GM23338 (cell line): ENCODE results near the gene NRG3. TPM values are rescaled to one million over a fixed set of nuclear protein-coding genes. Genes with fewer than 3 reads are reported as not detected.

Experiments
- ATAC-seq: fragments of 200-7000 bp; cut with Tn5 transposase; 3 replicates; pipeline ENCODE4 v1.9.1; 2020
- DNase-seq: peaks from one replicate; pipeline ENCODE4 v3.0.0-alpha.2; 2015; ENCODE audit warnings: low spot score
- H2AFZ ChIP-seq: fragments of 200-600 bp; sonication (generic); 2 replicates; pipeline ENCODE4 v1.8.0; 2016; ENCODE audit warnings: antibody characterized with exemption, mild to moderate bottlenecking, moderate library complexity
- H3F3A ChIP-seq: fragments of 200-600 bp; sonication (generic); replicated peaks from 2 replicates; pipeline ENCODE4 v1.8.0; 2017; ENCODE audit warnings: antibody characterized with exemption, mixed run types, low read depth
- H3K27ac ChIP-seq: fragments of 200-600 bp; sonication (generic); 2 replicates; pipeline ENCODE4 v1.6.1; 2016; ENCODE audit warnings: low read depth
- H3K27me3 ChIP-seq: fragments of 200-600 bp; sonication (generic); 2 replicates; pipeline ENCODE4 v1.8.0; 2016; ENCODE audit warnings: mild to moderate bottlenecking, mixed run types, moderate library complexity; ENCODE audit not compliant: insufficient read depth
- H3K36me3 ChIP-seq: fragments of 200-600 bp; sonication (generic); 2 replicates; pipeline ENCODE4 v1.8.0; 2016; ENCODE audit warnings: mild to moderate bottlenecking; ENCODE audit not compliant: insufficient read depth
- H3K4me1 ChIP-seq: fragments of 200-600 bp; sonication (generic); 2 replicates; pipeline ENCODE4 v1.8.0; 2016; ENCODE audit warnings: mild to moderate bottlenecking, moderate library complexity; ENCODE audit not compliant: insufficient read depth
- H3K4me2 ChIP-seq: fragments of 200-600 bp; sonication (generic); 2 replicates; pipeline ENCODE4 v1.7.1; 2017; ENCODE audit warnings: mixed run types
- H3K4me3 ChIP-seq: fragments of 200-600 bp; sonication (generic); 2 replicates; pipeline ENCODE4 v1.6.1; 2016; ENCODE audit warnings: mixed run types
- H3K79me2 ChIP-seq: fragments of 200-600 bp; sonication (generic); replicated peaks from 2 replicates; pipeline ENCODE4 v1.8.0; 2017; ENCODE audit warnings: mild to moderate bottlenecking; ENCODE audit not compliant: insufficient read depth
- H3K9me2 ChIP-seq: fragments of 200-600 bp; sonication (generic); 2 replicates; pipeline ENCODE4 v1.8.0; 2017; ENCODE audit not compliant: insufficient read depth
- H4K20me1 ChIP-seq: fragments of 200-600 bp; sonication (generic); replicated peaks from 2 replicates; pipeline ENCODE4 v1.8.0; 2017; ENCODE audit warnings: mild to moderate bottlenecking; ENCODE audit not compliant: insufficient read depth
- H3K27ac Mint-ChIP-seq: 2 replicates; pipeline ENCODE4 v1.8.0; 2020; ENCODE audit warnings: inconsistent platforms, mild to moderate bottlenecking, moderate library complexity, mixed read lengths
- H3K27me3 Mint-ChIP-seq: 3 replicates; pipeline ENCODE4 v1.8.0; 2022; ENCODE audit warnings: low read depth, mild to moderate bottlenecking, moderate library complexity, mixed read lengths, inconsistent platforms; ENCODE audit not compliant: insufficient read depth, poor library complexity
- H3K36me3 Mint-ChIP-seq: 3 replicates; pipeline ENCODE4 v1.8.0; 2021; ENCODE audit warnings: low read depth, mild to moderate bottlenecking, inconsistent platforms, moderate library complexity, mixed read lengths
- H3K4me1 Mint-ChIP-seq: 3 replicates; pipeline ENCODE4 v1.8.0; 2020; ENCODE audit warnings: mild to moderate bottlenecking, inconsistent platforms, mixed read lengths
- H3K4me3 Mint-ChIP-seq: 3 replicates; pipeline ENCODE4 v1.8.0; 2021; ENCODE audit warnings: moderate library complexity, mild to moderate bottlenecking, inconsistent platforms, mixed read lengths
- H3K9me3 Mint-ChIP-seq: 3 replicates; pipeline ENCODE4 v1.8.0; 2020; ENCODE audit warnings: moderate library complexity, mild to moderate bottlenecking, inconsistent platforms, mixed read lengths
- CREB1 ChIP-seq: fragments of 250-450 bp; sonication (Bioruptor Pico); IDR thresholded peaks from 2 replicates; pipeline ENCODE4 v1.5.0; 2020; ENCODE audit warnings: low read depth, mild to moderate bottlenecking, moderate library complexity
- NANOG ChIP-seq: IDR thresholded peaks from 2 replicates; pipeline ENCODE4 v1.6.1; 2016; ENCODE audit warnings: antibody characterized with exemption, borderline replicate concordance
- POLR2AphosphoS5 ChIP-seq: IDR thresholded peaks from 2 replicates; pipeline ENCODE4 v1.6.1; 2016; ENCODE audit warnings: antibody characterized with exemption, low read depth
- REST ChIP-seq: IDR thresholded peaks from one replicate; pipeline ENCODE4 v1.6.1; 2018; ENCODE audit warnings: antibody characterized with exemption; ENCODE audit not compliant: unreplicated experiment
- ZNF462 ChIP-seq: fragments of 250-450 bp; sonication (Bioruptor Pico); IDR thresholded peaks from 2 replicates; pipeline ENCODE4 v1.5.0; 2020; ENCODE audit warnings: mild to moderate bottlenecking, moderate library complexity
- polyA plus RNA-seq: library from polyadenylated mRNA; unstranded; fragments of >200 nt; fragmentation: Nextera tagmentation; extraction: Ambion mirVana; gene quantifications from 2 replicates; pipeline ENCODE4 v1.2.1, GENCODE V29; 2016
- total RNA-seq: library from RNA; depleted of rRNA; stranded (reverse); fragments of >200 nt; shearing (Covaris generic); gene quantifications from 2 replicates; pipeline ENCODE4 v1.2.3, GENCODE V29; 2014

The NRG3 gene
- total and polyA plus RNA-seq, 2 experiments from 2014 or later, result 1.9 to 3.9 TPM

GRCh38 chr10:82914655-82915136 is 1039.7 kb downstream of the NRG3 start:
- H3K27ac Mint-ChIP-seq, result no peak overlapping the region; the same call in 1 of the 2 replicates
- H3K36me3 Mint-ChIP-seq, result no peaks in the 10 kb centered on the region
- H3K27me3 Mint-ChIP-seq, result no peaks in the 10 kb centered on the region
- no peak overlapping the region for H3K4me2 ChIP-seq
- H4K20me1 ChIP-seq, result no peaks in the 10 kb centered on the region
- H3K4me1 Mint-ChIP-seq, result no peaks in the 10 kb centered on the region
- ATAC-seq (no peak), DNase-seq (no peak)
- H2AFZ ChIP-seq, result no peak overlapping the region
- H3K4me3 Mint-ChIP-seq, result no peak overlapping the region
- peaks cover 2% of the 10 kb centered on the region; the same call in 1 of the 3 replicates for H3K9me3 Mint-ChIP-seq
- no peaks in the 10 kb centered on the region for H3K4me1 ChIP-seq
- no peaks in the 10 kb centered on the region for H3K9me2 ChIP-seq
- no peaks in the 10 kb centered on the region for H3K27me3 ChIP-seq
- H3K4me3 ChIP-seq, result no peak overlapping the region
- H3K79me2 ChIP-seq, result no peaks in the 10 kb centered on the region
- no peaks in the 10 kb centered on the region for H3F3A ChIP-seq
- H3K27ac ChIP-seq, result no peak overlapping the region
- H3K36me3 ChIP-seq, result no peaks in the 10 kb centered on the region
- TF ChIP-seq CREB1, result no peak
- TF ChIP-seq REST, result no peak
- no peak for TF ChIP-seq ZNF462
- TF ChIP-seq POLR2AphosphoS5, result no peak
- TF ChIP-seq NANOG, result no peak
